Measurements from ENCODE around the gene TLL2. TPM values are rescaled to one million over a fixed set of nuclear protein-coding genes. Genes with fewer than 3 reads are reported as not detected.

The TLL2 gene
- total RNA-seq, 1 donor from 2014 or later, result 1.2 TPM

GRCh38 chr10:96507044-96507443, 6.7 kb downstream of the TLL2 start:
- DNase-seq (ENCODE audit: low spot score), result no peak

- peak; percentile 36 for DNase-seq (ENCODE audit: low spot score)
These were observed 8.3 kb downstream of the TLL2 start for GRCh38 chr10:96505150-96506136.

DNA sequence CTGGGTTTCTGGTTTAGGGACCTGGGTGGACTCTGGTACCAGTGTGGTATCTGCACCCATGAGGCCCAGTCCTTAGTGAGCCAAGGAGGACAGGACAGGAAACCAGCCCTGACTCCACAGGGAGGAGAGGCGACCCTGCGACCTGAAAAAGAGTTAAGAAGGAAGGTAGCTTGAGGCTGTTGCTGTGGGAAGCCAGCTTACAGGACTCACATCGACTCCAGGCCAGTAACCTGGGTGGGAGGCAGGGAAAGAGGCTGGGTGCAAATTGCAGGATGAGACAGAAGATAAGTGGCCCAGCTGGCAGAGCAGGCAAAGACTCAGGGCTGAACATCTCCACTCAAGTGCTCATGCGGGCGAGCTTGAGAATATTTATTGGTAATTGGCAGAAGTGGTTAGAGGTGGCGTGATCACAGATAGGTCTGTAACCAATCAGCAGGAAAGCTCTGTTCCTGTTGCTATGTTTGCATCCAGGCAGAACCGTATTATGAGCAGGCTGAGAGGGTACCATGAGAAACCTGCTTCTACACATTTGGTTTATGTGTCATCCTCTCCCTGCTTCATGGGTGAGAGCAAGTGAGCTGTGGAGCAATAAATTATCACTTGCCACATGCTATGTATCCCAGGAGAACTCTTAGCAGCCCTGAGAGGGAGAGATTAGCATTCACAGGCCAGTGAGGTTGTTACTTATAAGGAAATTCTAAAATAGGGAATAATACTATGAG, 11.0 kb downstream of the TLL2 start:
- DNase-seq (ENCODE audit: low spot score), result no peak

- DNase-seq (ENCODE audit: low spot score), result no peak
These were observed 11.7 kb downstream of the TLL2 start for GRCh38 chr10:96501985-96502384.

DNA sequence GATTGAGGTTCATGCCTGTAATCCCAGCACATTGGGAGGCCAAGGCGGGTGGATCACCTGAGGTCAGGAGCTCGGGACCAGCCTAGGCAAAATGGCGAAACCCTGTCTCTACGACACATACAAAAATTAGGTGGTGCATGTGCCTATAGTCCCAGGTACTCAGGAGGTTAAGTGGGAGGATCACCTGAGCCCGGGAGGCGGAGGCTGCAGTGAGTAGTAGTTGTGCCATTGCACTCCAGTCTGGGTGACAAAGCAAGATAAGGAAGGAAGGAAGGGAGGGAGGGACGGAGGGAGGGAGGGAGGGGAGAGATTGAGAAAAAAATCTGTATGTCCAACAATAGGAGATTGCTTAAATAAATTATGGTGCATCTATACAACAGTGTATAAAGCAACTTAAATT, 13.2 kb downstream of the TLL2 start:
- DNase-seq (ENCODE audit: low spot score), result no peak

GRCh38 chr10:96500050-96500449, 13.7 kb downstream of the TLL2 start:
- DNase-seq (ENCODE audit: low spot score), result no peak

DNA sequence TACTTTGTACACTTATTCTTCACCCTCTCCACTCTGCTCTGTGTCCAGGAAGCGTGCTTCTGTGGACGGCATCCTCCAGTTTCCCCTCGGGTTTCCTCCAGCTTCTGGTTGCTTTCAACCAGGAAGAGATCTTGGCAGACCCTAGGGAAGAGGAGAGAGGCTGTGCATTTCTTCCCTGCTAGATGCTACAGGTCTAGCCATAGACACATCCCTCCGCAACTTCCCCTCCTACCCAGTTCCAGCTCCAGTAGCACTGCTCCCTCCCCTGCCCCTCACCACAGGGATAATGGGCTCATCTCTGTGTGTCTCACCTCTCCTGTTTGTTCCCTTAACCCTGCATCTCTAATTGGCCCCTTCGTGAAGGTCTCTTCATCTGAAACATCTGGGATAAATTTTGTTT, 16.3 kb downstream of the TLL2 start:
- DNase-seq (ENCODE audit: low spot score), result no peak

DNA sequence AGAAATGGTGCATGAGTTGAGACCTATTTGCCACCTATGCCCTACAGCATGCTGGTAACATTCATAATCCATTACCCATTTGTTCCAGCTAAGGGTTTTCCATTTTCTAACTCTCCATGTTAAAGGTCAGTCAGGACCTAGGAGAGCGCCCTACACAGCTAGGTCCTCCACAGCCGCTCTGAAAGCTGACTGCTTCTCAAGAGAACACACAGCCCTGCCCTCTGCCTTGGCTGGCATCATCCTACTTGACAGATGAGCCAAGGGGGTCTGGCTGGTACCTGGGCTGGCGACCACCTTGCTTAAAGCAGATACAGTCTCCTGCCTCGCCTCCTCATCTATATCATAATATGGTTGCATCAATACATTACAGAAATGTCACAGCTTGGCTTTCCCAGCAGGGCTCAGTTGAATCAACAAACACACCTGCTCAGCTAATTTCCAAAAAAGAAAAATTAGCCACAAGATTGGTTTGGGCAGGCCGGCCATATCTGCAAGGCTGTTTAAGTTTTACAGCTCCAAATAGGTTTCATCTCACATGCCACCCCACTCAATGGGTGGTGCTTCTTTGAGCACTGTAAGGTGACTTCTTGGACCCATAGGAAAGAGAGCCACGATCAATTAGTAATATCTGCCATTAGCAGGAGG, 17.3 kb downstream of the TLL2 start:
- DNase-seq (ENCODE audit: low spot score), result peak; percentile 35

- DNase-seq (ENCODE audit: low spot score), result no peak
These were observed 18.2 kb downstream of the TLL2 start for GRCh38 chr10:96495544-96495943.

- DNase-seq (ENCODE audit: low spot score), result no peak
These were observed 19.0 kb downstream of the TLL2 start for GRCh38 chr10:96494694-96495093.

- no peak for DNase-seq (ENCODE audit: low spot score)
These were observed 19.7 kb downstream of the TLL2 start for GRCh38 chr10:96493871-96494525.

DNA sequence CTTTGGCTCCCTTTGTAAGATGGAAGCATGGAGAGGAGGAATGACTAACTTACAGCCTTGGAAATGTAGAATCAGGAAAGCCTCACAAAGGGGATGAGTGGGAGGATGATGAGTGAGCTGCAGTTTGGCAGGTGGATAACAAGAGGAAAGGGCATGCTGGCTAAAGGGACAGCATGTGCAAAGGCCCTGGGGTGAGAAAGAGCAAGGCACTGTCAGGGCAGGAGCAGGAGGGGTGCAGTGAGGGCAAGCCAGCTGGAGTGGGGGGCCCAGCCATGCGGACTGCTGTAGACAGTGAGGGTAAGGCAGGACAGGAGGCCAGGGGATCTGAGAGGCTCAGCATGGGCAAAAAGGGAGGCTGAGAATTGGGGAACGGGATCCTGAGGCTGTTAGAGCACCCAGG, 20.5 kb downstream of the TLL2 start:
- no peak for DNase-seq (ENCODE audit: low spot score)

- DNase-seq (ENCODE audit: low spot score), result no peak
These were observed 22.4 kb downstream of the TLL2 start for GRCh38 chr10:96491303-96491702.

DNA sequence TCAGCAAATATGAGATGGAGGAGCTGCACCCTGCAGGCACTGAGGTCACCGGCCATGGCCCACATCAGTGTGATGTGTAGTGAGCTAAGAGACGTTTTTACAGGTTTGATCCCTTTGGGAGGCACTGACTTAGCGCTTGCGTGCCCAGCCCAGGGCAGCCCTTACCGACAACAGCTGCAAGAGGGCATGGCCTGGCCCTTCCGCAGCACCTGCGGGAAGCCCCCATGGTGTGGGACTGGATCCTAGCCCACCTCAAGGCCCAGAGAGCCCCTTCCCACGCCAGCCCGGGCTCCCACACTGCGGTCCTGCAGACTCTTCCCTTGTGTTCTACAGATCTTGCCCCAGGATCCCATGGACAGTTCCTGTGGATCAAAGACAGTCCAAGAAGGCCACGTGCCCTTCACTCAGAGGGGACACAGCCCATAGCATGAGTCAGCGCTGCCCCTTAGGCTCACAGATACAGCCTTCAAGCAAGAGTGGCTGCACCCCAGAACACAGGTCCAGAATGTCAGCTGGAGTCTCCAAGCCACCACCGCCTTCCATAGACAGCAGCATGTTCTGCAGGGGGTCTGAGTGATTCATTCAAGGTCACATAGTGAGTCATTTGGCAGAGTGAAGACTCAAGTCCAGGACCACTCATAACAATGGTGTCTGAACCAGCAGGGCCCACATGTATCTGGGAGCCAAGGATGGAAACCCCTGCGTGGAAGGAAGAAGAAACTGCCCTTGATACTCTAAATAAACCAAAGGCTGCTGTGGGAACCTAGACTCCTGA, 25.4 kb downstream of the TLL2 start:
- no peak for DNase-seq (ENCODE audit: low spot score)

GRCh38 chr10:96482815-96483588, 30.7 kb downstream of the TLL2 start:
- no peak for DNase-seq (ENCODE audit: low spot score)

- no peak for DNase-seq (ENCODE audit: low spot score)
These were observed 35.4 kb downstream of the TLL2 start for GRCh38 chr10:96478355-96478754.

GRCh38 chr10:96473866-96474265, 39.9 kb downstream of the TLL2 start:
- no peak for DNase-seq (ENCODE audit: low spot score)

DNA sequence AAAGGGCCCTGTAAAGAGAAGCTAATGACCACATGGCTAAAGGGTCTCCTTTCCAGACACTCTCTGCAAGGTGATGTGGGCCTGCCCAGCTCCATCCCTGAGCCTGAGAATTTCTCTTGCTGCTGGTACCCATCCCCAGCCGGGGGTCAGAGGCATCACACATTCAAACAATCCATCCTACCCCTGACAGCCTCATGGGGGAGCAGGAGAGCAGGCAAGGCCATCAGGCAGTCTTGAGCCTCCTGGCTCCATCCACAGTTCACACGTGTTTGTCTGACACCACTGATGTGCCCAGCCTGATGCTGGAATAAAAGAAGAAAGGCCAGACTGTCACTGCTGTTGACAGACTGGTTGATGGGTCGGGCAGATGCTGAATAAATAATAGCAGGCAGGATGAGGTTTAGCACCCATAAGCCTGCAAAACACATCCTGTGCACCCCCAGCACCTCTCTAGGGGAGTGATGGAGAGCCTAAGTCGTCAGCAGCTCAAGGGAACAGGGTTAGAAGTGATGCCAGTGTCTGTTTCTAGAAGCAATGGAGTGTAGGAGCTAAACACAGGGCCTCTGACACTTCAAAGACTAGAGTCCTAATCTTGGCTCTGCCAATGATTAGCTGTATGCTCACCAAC, 43.5 kb downstream of the TLL2 start:
- DNase-seq (ENCODE audit: low spot score), result no peak

GRCh38 chr10:96468845-96469244, 44.9 kb downstream of the TLL2 start:
- DNase-seq (ENCODE audit: low spot score), result no peak

DNA sequence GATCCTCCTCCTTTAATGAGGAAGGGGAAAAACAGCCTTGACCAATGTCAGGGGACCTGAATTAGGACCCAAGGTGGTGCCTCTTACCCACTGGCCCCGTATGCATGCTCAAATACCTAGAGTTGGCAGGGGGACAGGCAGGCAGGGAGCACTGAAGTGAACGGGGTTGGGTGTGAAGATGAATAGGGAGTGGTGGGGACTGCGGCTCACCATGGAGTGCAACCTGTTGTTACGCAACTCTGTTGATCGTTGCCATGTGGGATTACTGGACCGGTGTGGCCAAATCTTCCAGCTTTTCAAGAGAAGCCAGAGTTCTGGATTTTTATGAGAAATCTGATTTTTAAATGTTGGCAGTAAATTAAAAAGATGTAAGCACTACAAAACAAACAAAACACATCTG, 48.1 kb downstream of the TLL2 start:
- no peak for DNase-seq (ENCODE audit: low spot score)
